ENCODE measurements around the gene PACSIN2. TPM values are rescaled to one million over a fixed set of nuclear protein-coding genes. Genes with fewer than 3 reads are reported as not detected.

PACSIN2 gene
- total RNA-seq, 1 experiment from 2014 or later, result 103 TPM

DNA sequence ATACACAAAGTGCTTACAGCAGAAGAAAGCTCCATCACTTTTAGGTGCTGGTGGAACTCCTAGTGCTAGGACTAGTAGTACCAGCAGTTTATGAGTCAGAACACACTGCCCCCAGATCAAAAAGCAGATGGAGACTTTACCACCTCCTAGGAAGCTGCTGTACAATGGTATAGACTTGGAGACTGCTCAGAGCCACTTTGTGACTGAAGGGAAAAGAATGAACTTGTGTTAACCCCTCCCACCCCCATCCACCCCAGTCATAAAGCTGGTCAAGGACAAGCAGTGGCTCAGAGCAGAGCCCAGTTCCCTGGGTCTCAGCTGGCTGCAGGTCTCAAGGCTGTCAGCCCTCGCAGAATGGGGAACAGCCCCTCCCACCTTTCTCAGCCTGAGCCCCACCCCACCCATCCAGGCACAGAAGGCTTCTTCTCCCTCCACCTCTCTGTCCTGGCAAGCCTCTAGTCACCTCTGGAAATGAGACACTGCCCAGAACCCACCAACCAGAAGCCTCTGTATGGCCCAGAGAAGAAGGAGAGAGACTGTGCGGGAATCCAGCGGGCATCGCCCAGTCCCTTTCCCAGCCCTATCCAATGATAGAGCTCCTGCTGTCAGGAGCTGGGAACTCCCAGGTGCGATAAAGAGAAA lies 23.8 kb downstream of the PACSIN2 start:
- Histone ChIP-seq H3K36me3 (ENCODE audit: low read depth) (peaks cover 4% of the 10 kb centered on the region; the same call in 1 of the 2 replicates), H3F3A (ENCODE audit: insufficient read depth, low read depth) (peaks cover 59% of the 10 kb centered on the region), H4K20me1 (ENCODE audit: insufficient read depth) (peaks cover 10% of the 10 kb centered on the region), H3K27me3 (ENCODE audit: insufficient read depth, low read depth) (no peaks in the 10 kb centered on the region), H3K27ac (peak overlapping the region; percentile 62), H3K4me3 (no peak overlapping the region), H3K9me3 (ENCODE audit: insufficient read depth, low read depth) (no peaks in the 10 kb centered on the region), H3K79me2 (ENCODE audit: low read depth) (peaks cover 89% of the 10 kb centered on the region), H3K4me2 (peak overlapping the region; percentile 63), H3K4me1 (replicated peaks; ENCODE audit: insufficient read depth) (peaks cover 74% of the 10 kb centered on the region), H2AFZ (no peak overlapping the region), H3K9me2 (ENCODE audit: insufficient read depth) (no peaks in the 10 kb centered on the region)
- ChIA-PET POLR2A (ENCODE audit: unreplicated experiment) (interaction anchor here (0.5 to 0.8 kb wide), 4 partner anchors 12 to 377 kb away, joined by 3 to 24 read pairs (median 4); no protein-coding TSS in a partner anchor), CTCF (interaction anchor here (0.6 to 0.7 kb wide), 3 partner anchors 42 to 384 kb away, joined by 3 read pairs; no protein-coding TSS in a partner anchor)
- intact Hi-C loops (cut with micrococcal nuclease; ENCODE audit: unreplicated experiment), result loop anchor here (5.0 to 10.0 kb wide), 3 partner anchors 41 to 134 kb away; no protein-coding TSS in a partner anchor
- DNase-seq, result peak in 1 of 2 experiments; percentile 77
- TF ChIP-seq, protein P1, sequence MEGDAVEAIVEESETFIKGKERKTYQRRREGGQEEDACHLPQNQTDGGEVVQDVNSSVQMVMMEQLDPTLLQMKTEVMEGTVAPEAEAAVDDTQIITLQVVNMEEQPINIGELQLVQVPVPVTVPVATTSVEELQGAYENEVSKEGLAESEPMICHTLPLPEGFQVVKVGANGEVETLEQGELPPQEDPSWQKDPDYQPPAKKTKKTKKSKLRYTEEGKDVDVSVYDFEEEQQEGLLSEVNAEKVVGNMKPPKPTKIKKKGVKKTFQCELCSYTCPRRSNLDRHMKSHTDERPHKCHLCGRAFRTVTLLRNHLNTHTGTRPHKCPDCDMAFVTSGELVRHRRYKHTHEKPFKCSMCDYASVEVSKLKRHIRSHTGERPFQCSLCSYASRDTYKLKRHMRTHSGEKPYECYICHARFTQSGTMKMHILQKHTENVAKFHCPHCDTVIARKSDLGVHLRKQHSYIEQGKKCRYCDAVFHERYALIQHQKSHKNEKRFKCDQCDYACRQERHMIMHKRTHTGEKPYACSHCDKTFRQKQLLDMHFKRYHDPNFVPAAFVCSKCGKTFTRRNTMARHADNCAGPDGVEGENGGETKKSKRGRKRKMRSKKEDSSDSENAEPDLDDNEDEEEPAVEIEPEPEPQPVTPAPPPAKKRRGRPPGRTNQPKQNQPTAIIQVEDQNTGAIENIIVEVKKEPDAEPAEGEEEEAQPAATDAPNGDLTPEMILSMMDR (conservative IDR thresholded peaks at IDR 0.05), result no peak
- no peak for TF ChIP-seq EZH2 (IDR thresholded peaks at IDR 0.05; ENCODE audit: low read depth)
- no TSS peak for BruUV-seq (replicated peaks)

DNA sequence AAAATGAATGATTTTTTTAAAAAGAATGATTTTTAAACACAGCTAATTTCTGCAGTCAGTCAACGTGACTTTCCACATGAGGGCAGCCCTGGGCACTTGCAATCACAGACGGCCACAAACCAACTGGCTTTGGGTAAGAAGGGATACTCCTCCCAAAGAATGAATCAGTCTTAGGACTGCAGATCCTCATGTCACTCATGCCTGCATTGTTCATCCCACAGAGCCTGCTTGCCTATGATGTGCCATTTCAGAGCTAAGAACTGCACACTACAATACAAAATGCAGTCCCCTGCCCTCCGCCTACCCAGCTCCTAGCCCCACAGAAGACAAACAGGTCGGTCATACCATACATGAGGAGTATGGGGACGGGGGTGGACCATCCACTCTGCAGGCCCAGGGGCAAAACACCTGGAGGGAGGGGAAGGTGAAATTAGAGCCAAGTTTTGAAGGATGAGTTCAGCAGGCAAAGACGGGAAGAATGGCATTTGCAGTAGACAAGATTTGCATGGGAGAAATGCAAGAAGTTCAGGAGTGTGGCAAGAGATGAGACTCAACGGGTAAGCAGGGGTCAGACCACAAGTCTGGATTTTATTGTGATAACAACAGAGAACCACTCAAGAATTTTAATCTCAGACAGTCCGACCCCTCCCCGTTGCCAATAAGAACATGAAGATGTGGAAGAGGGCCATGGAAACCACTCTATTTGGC lies 24.7 kb downstream of the PACSIN2 start:
- Histone ChIP-seq H3K4me3 (0 out of 2 replicates have a peak overlapping the region, but pooled peaks have one; percentile 13), H3F3A (ENCODE audit: insufficient read depth, low read depth) (peaks cover 50% of the 10 kb centered on the region), H3K4me1 (replicated peaks; ENCODE audit: insufficient read depth) (peaks cover 65% of the 10 kb centered on the region), H3K36me3 (ENCODE audit: low read depth) (peaks cover 4% of the 10 kb centered on the region; the same call in 1 of the 2 replicates), H2AFZ (no peak overlapping the region), H4K20me1 (ENCODE audit: insufficient read depth) (peaks cover 12% of the 10 kb centered on the region), H3K27ac (peak overlapping the region; percentile 62), H3K9me3 (ENCODE audit: insufficient read depth, low read depth) (no peaks in the 10 kb centered on the region), H3K79me2 (ENCODE audit: low read depth) (peaks cover 91% of the 10 kb centered on the region), H3K27me3 (ENCODE audit: insufficient read depth, low read depth) (no peaks in the 10 kb centered on the region), H3K4me2 (peak overlapping the region; percentile 63), H3K9me2 (ENCODE audit: insufficient read depth) (no peaks in the 10 kb centered on the region)
- DNase-seq, result peak; percentile 62 to 88
- intact Hi-C loops (cut with micrococcal nuclease; ENCODE audit: unreplicated experiment), result loop anchor here (1.0 to 10.0 kb wide), 4 partner anchors 21 to 135 kb away; no protein-coding TSS in a partner anchor
- POLR2A ChIA-PET (ENCODE audit: unreplicated experiment), result interaction anchor here (0.5 to 0.9 kb wide), 5 partner anchors 11 to 161 kb away, joined by 3 to 8 read pairs (median 4); no protein-coding TSS in a partner anchor
- TF ChIP-seq, protein P1 (conservative IDR thresholded peaks at IDR 0.05), result peak; percentile 65
- TF ChIP-seq EZH2 (IDR thresholded peaks at IDR 0.05; ENCODE audit: low read depth), result no peak
- no TSS peak for BruUV-seq (replicated peaks)
- CTCF ChIA-PET, result interaction anchor here (0.6 to 1.2 kb wide), 7 partner anchors 11 to 122 kb away, joined by 3 to 12 read pairs (median 4); partner anchors contain the start of gene PACSIN2

DNA sequence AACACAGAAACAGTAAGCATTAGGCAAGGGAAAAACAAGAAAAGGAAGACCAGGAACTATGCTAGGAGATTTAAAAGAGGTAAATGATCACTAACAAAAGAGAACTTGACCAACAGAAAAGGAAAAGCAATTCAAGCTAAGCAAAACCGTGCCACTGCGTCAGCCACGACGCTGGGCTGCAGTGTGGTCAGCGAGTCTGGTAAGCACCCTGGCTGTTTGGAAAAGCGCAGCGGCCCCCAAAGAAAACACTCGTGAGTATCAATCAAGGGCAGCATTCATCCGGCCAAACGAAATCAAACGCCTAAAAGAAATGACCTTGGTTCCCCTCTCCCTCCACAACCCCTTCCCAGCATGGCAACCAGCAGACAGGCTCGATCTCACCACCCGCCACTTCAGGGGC lies 28.8 kb downstream of the PACSIN2 start:
- Histone ChIP-seq H3K4me2 (no peak overlapping the region), H3K27ac (no peak overlapping the region), H3K79me2 (ENCODE audit: low read depth) (peaks cover 77% of the 10 kb centered on the region), H3K9me2 (ENCODE audit: insufficient read depth) (no peaks in the 10 kb centered on the region), H3K27me3 (ENCODE audit: insufficient read depth, low read depth) (no peaks in the 10 kb centered on the region), H4K20me1 (ENCODE audit: insufficient read depth) (peaks cover 18% of the 10 kb centered on the region), H3K4me3 (no peak overlapping the region), H3K9me3 (ENCODE audit: insufficient read depth, low read depth) (no peaks in the 10 kb centered on the region), H3K36me3 (ENCODE audit: low read depth) (peaks cover 4% of the 10 kb centered on the region; the same call in 1 of the 2 replicates), H3F3A (ENCODE audit: insufficient read depth, low read depth) (peaks cover 30% of the 10 kb centered on the region; the same call in 1 of the 2 replicates), H3K4me1 (replicated peaks; ENCODE audit: insufficient read depth) (peaks cover 26% of the 10 kb centered on the region), H2AFZ (no peak overlapping the region)
- TF ChIP-seq EZH2 (IDR thresholded peaks at IDR 0.05; ENCODE audit: low read depth), result no peak
- TF ChIP-seq, protein P1 (conservative IDR thresholded peaks at IDR 0.05), result no peak
- intact Hi-C loops (cut with micrococcal nuclease; ENCODE audit: unreplicated experiment), result no loop called here
- POLR2A ChIA-PET (ENCODE audit: unreplicated experiment), result no interaction called here
- BruUV-seq (replicated peaks), result no TSS peak
- CTCF ChIA-PET, result no interaction called here
- DNase-seq, result no peak
